MM.1S (cell line): ENCODE data around the gene IPO9.

ENCODE experiments used
- EZH2 ChIP-seq: fragments of 300-600 bp; sonication (generic); optimal IDR thresholded peaks from 2 replicates; pipeline ENCODE3; 2017; ENCODE audit warnings: low read depth, mild to moderate bottlenecking, antibody characterized with exemption, low read length, mixed read lengths
- TF ChIP-seq, protein P1 (sequence below): fragments of 300-600 bp; sonication (generic); IDR thresholded peaks from 2 replicates; pipeline ENCODE4 v1.5.1; 2016; ENCODE audit warnings: antibody characterized with exemption, low read length, mixed read lengths

DNA sequence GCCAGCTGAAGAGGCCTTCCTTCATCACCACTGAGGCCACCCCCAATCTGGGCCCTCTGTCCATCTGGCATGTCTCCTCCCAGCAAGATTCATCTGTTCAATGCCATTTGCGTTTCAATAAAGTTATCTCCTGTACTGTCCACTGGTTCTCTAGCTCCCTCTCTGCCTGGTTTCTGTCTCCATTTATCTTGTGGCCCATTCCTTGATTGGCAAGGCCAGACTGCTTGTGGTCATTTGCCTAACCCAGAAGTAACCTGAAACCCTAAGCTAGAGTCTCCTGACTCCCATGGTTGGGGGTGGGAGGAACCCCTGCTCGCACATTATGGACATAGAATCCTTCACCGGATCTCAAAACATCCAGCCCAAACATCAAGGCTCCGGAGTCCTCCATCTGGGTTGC is 2.1 kb upstream of the IPO9 start:
- TF ChIP-seq, protein P1, sequence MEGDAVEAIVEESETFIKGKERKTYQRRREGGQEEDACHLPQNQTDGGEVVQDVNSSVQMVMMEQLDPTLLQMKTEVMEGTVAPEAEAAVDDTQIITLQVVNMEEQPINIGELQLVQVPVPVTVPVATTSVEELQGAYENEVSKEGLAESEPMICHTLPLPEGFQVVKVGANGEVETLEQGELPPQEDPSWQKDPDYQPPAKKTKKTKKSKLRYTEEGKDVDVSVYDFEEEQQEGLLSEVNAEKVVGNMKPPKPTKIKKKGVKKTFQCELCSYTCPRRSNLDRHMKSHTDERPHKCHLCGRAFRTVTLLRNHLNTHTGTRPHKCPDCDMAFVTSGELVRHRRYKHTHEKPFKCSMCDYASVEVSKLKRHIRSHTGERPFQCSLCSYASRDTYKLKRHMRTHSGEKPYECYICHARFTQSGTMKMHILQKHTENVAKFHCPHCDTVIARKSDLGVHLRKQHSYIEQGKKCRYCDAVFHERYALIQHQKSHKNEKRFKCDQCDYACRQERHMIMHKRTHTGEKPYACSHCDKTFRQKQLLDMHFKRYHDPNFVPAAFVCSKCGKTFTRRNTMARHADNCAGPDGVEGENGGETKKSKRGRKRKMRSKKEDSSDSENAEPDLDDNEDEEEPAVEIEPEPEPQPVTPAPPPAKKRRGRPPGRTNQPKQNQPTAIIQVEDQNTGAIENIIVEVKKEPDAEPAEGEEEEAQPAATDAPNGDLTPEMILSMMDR: no peak
- TF ChIP-seq EZH2: no peak
